Inflammatory macrophage treated with lipopolysaccharide for 4 hours (primary cell): Measurements from ENCODE around the gene FMO5.
"Not testable (repeated sequence)": the region's sequence is repeated elsewhere in the genome, so short reads cannot be mapped to it uniquely, and the experiment has no call there.

Experiments
- DNase-seq: peaks from one replicate; pipeline ENCODE4 v3.0.0-alpha.2; 2020

FMO5 gene

DNA sequence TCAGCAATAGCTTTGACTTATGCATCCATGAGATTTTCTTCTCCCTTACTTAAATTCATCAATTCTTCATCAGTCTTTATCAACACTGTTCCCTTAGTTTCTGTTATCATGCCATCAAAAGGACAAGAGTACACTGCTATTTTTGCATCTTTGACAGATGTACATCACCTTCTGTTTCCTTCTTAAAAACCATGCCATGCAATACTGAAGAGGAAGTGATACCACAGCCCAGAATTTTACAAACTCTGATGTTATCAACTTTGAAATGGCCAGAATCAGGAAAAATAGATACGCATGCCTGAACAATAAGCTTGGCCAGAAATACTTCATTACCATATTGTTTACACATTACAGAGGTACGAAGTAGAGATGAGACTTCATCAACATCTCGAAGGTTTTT lies 21.1 kb downstream of the FMO5 start:
- DNase-seq: peak; percentile 36

DNA sequence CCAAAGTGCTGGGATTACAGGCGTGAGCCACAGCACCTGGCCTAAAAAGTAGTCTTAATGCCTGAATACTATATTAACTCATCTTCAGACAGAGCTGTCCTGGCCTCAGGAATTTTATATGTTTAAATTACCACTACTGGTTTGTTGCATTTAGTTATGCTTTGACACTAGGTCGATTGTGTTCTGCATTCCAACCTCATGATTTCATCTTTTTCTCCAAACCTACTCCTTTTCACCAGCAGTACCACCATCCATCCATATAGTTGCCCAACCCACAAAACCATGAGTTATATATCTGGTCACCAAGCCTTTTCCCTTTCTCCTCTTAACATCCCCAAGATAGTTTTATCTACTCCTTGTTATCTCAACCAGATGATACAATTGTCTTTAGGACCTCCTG lies 22.6 kb downstream of the FMO5 start:
- DNase-seq: no peak

DNA sequence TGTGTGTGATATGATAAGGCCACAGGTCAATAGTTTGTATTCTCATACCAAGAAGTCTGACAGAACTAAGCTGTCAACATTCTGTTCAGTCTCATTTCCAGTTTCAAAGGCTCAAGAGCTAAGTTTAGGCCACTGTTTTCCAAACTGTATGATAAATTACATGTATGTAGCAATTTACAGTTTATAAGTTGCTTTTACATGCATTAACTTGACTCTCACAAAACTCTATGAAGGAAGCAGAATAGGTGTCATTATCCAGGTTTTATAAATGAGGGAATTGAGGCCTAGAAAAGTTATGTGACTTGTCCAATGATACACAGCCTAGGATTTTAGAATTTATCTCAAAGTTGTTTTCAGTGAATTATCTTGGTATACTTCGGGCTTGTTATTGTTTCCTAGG lies 23.4 kb downstream of the FMO5 start:
- no peak for DNase-seq

DNA sequence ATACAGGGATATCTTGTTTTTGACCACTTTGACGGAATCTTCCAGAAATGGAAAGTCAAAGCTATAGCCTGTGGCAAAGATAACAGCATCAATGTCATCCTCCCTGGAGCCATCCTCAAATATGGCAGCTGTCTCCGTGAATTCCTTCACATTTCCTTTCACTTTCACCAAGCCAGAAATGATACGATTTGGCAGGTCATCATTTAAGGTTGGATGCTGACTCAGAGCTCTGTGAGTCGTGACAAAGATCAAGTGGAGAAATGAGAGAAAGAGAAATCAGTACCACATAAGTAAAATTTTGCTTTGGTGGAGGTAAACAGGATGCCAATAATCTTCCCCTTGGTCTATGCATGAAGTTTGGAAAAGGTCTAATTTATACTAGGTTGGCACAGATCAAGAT lies 23.9 kb downstream of the FMO5 start:
- peak; percentile 8 for DNase-seq

DNA sequence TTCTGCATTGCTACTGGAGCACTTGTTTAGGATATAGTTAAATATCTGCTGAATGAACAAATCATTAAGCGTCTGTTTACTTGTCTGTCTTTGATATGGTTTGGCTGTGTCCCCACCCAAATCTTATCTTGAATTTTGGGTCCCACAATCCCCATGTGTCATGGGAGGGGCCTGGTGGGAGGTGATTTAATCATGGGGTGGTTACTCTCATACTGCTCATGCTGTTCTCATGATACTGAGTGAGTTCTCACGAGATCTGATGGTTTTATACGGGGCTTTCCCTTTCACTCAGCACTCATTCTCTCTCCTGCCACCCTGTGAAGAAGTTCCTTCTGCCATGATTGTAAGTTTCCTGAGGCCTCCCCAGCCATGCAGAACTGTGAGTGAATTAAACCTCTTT lies 27.8 kb downstream of the FMO5 start:
- not testable (repeated sequence) for DNase-seq

DNA sequence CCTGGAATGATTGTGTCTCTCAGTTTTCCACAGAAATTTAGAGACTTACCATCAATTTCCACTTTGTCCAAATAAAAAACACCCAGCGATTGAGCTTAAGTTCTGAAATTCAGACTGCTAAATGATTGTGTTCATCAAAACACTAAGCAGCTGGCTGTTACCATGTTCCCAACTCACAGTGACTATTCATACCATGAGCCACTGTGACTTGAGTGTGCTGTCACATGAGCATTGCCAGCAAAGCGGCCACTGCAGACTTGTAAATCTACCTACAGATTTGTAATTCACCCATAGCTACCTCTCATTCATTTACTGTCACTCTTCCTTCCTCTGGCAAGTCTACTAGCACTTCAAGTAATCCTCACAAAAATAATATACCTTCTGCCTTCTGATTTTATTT lies 35.6 kb downstream of the FMO5 start:
- no peak for DNase-seq

DNA sequence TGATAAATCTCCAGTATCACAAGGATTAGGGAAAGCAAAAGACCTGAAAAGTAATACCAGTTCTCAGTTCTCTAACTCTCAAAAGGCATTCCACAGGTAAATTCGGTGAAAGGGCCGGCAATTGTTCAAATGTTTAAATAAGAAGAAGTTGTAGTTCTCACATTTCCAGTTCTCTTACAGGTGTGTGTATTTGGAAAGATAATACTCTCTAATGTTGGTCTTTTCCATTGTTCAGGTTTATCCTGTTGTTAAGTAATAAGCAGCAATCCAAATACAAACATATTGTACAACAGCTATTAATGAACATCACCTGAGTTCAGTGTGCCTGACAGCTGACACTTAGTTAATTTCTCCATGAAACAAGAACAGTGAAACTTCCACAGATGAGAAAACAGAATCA lies 39.7 kb downstream of the FMO5 start:
- DNase-seq: no peak

DNA sequence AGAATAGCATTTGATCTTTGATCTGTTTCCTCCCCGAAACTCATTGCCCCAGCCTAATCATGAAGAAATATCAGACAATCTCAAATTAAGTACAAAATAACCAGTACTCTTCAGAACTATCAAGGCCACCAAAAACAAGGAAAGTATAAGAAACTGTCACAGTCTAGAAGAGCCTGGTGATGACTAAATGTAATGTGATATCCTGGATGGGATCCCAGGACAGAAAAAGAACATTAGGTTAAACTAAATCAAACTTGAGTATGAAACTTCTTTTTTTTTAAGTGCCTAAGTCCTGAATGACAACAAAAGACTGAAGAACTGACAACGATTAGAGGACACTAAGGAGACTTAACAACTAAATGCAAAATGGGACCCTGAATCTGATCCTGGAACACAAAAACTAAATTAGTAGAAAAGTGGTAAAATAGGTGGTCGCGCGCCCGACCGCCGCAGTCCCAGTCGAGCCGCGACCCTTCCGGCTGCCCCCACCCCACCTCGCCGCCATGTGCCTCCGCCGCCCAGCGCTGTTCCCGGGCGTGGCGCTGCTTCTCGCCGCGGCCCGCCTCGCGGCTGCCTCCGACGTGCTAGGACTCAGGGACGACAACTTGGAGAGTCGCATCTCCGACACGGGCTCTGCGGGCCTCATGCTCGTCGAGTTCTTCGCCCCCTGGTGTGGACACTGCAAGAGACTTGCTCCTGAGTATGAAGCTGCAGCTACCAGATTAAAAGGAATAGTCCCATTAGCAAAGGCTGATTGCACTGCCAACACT lies 47.3 kb downstream of the FMO5 start:
- no peak for DNase-seq

DNA sequence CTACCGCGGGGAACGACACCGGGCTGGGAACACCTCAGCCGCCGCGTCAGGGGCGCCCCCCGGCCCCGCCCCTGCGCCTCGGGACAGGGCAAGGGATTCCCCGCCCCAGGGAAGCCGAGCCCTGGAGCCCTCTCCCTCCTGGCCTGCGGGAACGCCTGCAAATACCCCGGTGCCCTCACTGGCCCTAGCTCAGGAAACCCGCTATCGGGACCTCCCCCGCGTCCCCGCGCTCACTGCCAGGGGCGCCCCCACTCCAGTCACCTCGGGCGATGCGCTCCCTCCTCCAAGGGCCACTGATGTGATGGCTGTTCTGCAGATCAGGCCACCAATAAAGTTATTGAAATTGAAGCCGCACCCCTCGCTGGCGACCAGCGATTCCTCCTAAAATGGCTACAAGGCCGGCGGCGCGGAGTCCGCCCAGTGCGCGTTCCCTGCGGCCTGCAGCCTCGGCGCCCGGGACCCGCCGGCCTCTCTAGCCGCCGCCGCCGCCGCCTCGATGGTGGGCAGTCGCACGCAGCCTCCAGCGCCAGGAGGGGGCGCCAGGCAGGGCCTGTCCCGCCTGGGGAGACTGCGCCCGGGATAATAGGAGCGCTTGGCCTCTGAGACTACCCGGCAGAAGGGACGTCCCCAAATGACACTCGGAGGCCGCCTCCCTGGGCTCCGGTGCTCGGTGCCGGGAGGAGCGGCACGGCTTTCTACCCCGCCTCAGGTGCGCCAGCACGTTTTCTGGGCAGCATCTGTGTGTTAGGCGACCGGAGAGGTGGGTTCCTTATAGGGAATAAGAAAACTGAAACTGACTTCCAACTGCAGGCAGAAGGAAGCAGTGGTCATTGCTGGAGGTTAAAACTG lies 52.7 kb downstream of the FMO5 start, which contains the start of gene PRKAB2:
Gene PRKAB2 (minus strand): TSS at position 303 of the 849 bp plus-strand sequence. CDS start 326 bp downstream, outside the sequence.
- peak; percentile 95 for DNase-seq

DNA sequence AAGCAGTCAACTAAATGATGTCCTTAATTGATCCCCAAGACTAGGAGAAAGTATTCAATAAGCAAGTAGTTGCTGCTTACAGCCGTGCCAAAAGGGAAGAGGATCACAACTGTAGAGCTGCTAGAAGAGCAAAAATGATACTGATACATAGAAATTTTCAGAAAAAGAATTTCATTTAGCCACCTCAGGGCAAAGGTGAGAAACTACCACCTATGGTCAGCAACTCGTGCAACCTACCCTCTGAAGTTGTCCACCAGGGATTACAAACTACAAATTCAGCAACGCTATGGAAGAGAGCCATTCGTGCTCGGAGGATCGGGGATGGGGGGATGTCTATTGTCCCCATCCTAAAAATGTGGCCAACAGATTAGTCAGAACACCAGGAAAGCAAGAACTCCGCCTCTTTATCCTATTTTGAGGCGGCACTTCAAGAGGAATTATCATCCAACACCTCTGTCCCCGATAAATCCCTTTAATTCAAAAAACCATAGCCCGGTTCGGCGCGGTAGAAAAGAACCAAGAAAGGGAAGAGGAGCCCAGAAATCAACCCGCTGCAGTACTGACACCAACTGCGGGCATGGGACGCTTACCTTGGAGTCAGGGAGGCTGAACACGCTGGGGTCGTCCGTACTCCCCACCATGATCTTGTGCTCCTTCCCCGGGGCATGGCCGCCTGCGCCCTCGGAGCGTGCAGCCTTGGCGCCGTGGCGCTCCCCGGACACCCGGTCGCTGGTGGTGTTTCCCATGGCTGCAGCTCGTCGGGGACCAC lies 53.6 kb downstream of the FMO5 start:
- DNase-seq: no peak

DNA sequence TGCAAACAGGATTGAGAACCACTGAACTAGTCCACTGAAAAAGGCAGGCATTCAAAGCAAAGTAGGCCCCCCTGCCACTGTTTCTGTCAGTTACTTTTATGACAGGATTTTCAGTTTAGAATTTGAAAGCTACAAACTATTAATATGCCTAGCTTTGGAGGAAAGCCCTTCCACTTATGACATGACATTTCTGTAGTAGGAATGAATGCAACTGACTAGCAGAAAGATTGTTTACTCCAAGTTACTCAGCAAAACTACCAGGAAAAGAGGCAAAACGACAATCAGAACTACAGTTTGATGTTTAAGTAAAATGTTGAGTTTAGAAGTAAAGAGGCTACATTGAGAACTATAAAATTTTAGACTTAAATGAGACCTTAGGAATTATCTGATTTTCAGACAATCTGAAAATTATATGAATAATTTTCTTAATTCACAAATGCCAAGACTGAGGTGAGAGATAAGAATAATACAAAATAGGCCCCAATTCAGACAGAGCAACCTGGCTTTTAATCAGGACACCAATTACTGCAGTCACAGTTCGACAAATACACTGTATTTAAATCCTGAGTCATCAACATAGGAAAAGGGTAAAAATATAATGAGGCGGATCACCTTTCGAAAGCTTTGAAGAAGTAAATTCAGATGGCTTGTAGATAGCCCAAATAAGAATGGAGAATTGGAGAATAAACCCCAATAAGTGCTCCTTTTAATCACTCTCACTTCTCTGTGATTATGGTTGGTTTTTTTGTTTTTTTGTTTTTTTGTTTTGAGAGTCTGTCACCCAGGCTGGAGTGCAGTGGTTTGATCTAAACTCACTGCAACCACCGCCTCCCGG lies 55.1 kb downstream of the FMO5 start:
- DNase-seq: no peak

DNA sequence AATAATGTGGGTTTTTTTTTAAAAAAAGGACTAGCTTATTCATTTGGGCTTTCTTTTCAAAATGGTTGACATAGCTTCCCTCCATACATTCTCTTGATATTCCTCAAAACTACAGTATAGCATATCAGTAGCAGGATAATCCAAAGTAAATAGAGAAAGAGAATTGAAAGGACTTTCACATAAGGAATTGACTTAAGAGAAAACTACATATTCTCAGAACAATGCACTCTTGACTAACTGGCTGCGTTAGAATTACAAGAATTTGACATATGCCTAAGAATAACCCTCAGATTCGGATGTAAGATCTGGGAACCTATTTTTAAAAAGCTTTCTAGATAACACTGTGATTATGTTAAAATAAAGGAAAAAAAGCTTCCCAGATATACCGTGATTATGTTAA lies 56.0 kb downstream of the FMO5 start:
- DNase-seq: no peak

DNA sequence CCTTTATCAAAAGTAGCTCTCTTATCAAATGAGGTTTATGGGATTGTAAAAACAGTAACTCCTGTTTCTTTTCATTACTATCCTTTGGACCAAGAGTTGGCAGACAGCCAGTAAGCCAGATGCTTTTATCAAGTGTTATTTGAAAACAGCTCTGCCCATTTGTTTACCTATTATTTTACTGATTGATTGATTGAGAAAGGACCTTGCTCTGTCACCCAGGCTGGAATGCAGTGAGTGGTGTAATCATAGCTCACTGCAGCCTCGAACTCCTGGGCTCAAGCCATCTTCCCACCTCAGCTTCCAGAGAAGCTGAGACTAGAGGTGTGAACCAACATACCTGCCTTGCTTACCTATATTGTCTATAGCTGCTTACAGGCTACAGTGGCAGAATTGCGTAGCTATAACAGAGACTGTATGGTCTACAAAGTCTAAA lies 56.5 kb downstream of the FMO5 start:
- DNase-seq: no peak

DNA sequence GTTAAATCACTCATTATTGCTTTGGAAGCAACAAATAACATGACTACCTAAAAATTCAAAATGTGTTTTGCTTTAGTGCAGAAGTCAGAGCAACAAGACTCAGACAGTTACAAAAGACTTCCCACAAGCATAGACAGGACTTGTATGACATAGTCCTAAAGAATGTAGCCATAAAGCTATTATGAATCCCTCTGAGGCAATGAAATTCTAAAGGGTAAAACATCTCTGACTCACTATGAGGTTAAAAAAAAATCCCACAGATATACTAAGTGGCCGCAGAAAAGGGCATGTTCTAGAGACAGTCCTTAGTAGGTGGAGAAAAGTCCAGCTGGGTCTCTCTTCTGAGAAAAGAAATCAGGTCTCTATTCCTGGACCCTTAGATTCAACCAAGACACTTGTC lies 57.8 kb downstream of the FMO5 start:
- DNase-seq: peak; percentile 14

DNA sequence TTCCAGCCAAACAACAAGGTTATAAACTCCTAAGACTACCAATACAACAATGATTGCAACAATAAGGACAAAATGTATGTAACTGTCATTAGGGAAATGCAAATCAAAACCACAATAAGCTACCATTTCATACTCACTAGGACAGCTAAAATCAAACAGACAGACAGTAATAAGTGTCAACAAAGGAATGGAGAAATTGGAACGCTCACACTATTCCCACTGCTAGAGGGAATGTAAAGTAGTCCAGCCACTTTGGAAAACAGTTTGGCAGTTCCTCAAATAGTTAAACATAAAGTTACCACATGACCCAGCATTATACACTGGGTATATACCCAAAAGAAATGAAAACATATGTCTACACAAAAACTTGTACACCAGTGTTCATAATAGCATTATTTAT lies 62.1 kb downstream of the FMO5 start:
- no peak for DNase-seq

DNA sequence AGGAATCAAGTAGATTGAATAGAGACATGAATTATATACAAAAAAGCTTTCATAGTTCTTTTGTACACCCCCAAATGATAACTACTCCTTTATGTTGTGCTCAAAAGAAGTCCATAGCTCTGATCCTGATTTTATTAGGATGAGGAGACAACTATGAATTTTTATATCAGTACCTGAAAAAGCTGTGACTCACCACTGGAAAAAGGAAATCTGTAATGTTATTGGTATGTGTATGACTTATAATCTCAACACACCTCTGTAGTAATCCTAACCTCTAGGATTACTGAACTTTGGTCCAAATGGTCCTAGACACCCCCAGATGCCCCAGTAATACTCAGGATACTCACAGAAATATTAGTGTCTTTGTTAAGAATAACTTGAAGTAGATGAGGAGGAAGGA lies 63.0 kb downstream of the FMO5 start:
- no peak for DNase-seq

DNA sequence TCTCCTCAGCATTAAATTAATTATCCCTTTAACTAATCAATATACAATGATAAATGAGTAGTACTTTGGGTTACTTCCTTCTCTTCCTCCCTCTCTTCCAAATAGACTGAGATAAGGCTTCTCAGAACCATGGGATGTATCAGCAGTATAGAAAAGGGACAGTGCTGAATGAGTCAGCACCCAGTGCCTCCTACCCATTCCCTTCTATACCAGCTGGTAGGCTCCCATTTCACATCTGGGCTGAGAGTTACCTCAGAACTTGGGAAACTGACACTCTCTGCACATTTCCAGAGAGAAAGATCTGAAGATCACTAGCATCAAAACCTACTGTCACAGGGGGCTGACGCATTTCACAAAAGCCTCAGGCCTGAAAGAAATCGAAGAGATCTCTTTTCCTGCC lies 68.0 kb downstream of the FMO5 start:
- peak; percentile 25 for DNase-seq

DNA sequence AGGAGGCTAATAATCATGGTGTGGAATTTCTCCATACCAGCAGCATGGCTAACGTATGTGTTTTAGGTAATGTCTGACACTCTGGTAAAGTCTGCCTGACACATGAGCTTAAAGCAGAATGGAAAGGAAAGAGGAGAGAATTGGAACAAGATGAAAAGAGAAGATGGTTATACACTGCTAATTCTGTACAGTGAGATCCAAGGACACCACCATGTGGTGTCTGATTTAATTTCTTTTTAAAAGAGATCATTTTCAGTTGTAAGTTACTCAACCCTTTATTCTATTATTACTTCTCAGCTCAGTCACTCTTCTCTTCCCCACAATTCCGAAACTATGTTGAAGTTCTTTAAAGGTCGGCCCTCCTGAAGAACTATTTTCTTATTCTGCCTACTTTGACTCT lies 68.5 kb downstream of the FMO5 start:
- DNase-seq: no peak

DNA sequence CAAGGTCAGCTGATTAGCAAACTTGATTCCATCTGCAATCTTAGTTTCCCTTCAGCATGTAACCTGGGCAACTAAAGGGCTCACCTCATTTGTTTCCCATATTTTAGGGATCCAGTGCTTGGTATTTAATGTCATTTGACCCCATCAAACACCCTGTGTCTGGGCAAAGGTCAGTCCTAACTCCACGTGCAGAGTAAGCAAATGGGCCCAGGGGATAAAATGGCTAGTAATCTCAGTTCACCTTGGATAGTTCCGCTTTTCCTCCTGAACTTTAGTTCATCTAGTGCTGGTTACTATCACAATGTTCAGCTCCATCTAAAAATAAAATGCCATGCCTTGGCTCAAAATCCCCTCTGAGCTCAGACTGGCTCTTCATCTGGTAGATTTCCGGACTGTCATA lies 72.4 kb downstream of the FMO5 start:
- no peak for DNase-seq

DNA sequence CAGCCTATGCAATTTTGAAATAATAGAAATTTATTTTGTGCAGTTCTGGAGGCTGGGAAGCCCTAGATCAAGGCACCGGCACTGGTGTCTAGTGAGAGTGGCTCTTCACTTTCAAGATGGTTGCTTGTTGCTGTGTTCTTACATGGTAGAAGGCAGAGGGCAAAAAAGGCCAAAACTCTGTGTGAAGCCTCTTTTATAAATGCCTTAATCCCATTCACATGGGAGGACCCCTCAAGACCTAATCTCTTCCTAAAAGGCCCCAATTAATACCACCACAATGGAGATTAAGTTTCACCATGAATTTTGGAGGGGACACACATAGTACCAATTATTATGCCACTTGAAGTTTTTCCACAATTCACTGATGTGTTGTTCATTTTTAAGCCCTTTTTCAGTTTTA lies 73.9 kb downstream of the FMO5 start:
- no peak for DNase-seq

DNA sequence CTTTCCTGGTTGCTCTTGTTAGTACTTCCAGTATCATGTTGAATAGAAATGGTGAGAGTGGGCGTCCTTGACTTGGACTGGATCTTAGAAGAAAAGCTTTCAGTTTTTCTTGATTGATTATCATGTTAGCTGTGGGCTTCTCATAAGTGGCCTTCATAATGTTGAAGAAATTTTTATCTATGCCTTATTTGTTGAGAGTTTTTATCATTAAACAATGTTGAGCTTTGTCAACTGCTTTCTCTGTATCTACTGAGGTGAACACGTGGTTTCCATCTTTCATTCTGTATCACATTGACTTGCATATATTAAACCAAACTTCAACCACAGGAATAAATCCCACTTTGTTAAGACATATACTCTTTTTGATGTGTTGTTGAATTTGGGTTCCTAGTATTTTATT lies 82.3 kb downstream of the FMO5 start:
- no peak for DNase-seq
